Heart right ventricle (tissue), 16 donors: Measurements from ENCODE around the gene TSPAN5. TPM values are rescaled to one million over a fixed set of nuclear protein-coding genes. Genes with fewer than 3 reads are reported as not detected.

Experiments used
- ATAC-seq, 8 donors: fragments of 200-7000 bp; cut with Tn5 transposase; one replicate each; pipeline ENCODE4 v1.9.1; 2020; ENCODE audit warnings: mild to moderate bottlenecking in 8 of 8, moderate library complexity in 8 of 8, moderate number of reproducible peaks in 1 of 8
- DNase-seq, 2 donors: peaks; one replicate each; pipeline ENCODE4 v3.0.0-alpha.2; 2020
- H3K27ac ChIP-seq, 10 donors: fragments of 200-600 bp; sonication (generic) in 2 of 10; one replicate each; pipeline versions ENCODE4 v1.5.0 to v1.8.0; 2020 to 2022; ENCODE audit warnings: mild to moderate bottlenecking in 3 of 10
- H3K27me3 ChIP-seq, 7 donors: fragments of 200-600 bp; one replicate each; pipeline ENCODE4 v1.8.0; 2021 to 2022; ENCODE audit warnings: mild to moderate bottlenecking in 2 of 7
- H3K36me3 ChIP-seq, 9 donors: fragments of 200-600 bp; sonication (generic) in 1 of 9; one replicate each; pipeline versions ENCODE4 v1.5.0 to v1.8.0; 2020 to 2022; ENCODE audit warnings: mild to moderate bottlenecking in 2 of 9
- H3K4me1 ChIP-seq, 9 donors: fragments of 200-600 bp; sonication (generic) in 1 of 9; one replicate each; pipeline versions ENCODE4 v1.5.0 to v1.8.0; 2020 to 2022; ENCODE audit warnings: mild to moderate bottlenecking in 4 of 9
- H3K4me3 ChIP-seq, 10 donors: fragments of 200-600 bp; sonication (generic) in 2 of 10; one replicate each; pipeline versions ENCODE4 v1.5.0 to v1.8.0; 2020 to 2022; ENCODE audit warnings: mild to moderate bottlenecking in 7 of 10, moderate library complexity in 2 of 10
- H3K9me3 ChIP-seq, 11 donors: fragments of 200-600 bp in 10 of 11; sonication (generic) in 2 of 11; one replicate each; pipeline versions ENCODE4 v1.5.0 to v1.8.0; 2013 to 2022; ENCODE audit warnings: mild to moderate bottlenecking in 2 of 11, control low read depth in 1 of 11, moderate library complexity in 1 of 11
- WGBS, 2 donors: extraction: QIAGEN DNeasy Blood & Tissue Kit; methylation state at CpG; one replicate each; pipeline ENCODE4 v1.1.7; 2013; ENCODE audit warnings: inconsistent platforms in 1 of 2; 5-methylcytosine and 5-hydroxymethylcytosine counted together
- intact Hi-C, 10 donors: fragments of 100-400 bp; cut with DNase I; formaldehyde crosslinking; loops; one replicate each; pipeline versions ENCODE4 v1.11.1 to v1.14.2; 2022
- polyA plus RNA-seq, 2 donors: library from polyadenylated mRNA; stranded (reverse); fragments of 200-250 nt; gene quantifications; one replicate each; pipeline ENCODE4 v1.2.3, GENCODE V29; 2013
- total RNA-seq, 10 donors: library from RNA; stranded (reverse); fragmentation: NEBNext Ultra II Directional in 3 of 10; extraction: Animal tissue kit (Norgen Biotek cat#: 25700) in 3 of 10; gene quantifications; one replicate each; pipeline versions ENCODE4 v1.2.1 to v1.2.4, GENCODE V29; 2021 to 2023
- TF ChIP-seq, protein P1 (sequence below), 9 donors: fragments of 200-600 bp; sonication (generic) in 2 of 9; IDR thresholded peaks; one replicate each; pipeline versions ENCODE4 v1.5.0 to v1.8.0; 2021 to 2022; ENCODE audit warnings: antibody characterized with exemption in 9 of 9, mild to moderate bottlenecking in 5 of 9, moderate library complexity in 1 of 9
- donor health status: Arrhythmogenic right ventricular cardiomyopathy.
- donor health status: ischemic (EF 13 %, LVEDD 7.1; RV severe dilation, severe dysfunction).
- donor health status: healthy with polysubstance abuse.
- donor health status: DM: no; HTN: yes; CAD: no.
- donor health status: DM: no; HTN: no; CAD: no.
- donor health status: ischemic (EF 25% LVEDD 6.9; RV normal size, moderate dysfunction).
- donor health status: ischemic (EF 25% LVEDD 5.7; RV mildly dilated, moderate dysfunction).
- donor health status: healthy.
- donor health status: DM: yes; HTN: yes; CAD: no.
- donor health status: Ischemic cardiomyopathy.
- donor health status: ischemic (EF 35%, LVEDD 5.7; RV mildly dilated, moderate dysfunction).
- donor health status: nonischemic (EF 11% LVEDD 7.7; RV severe dilation, severe dysfunction).
- donor health status: DM: yes; HTN: yes; CAD: no.
- donor health status: PGD.
- donor health status: ischemic (EF 29% LVEDD 5.4; RV normal size, mild dysfunction).
- donor health status: nonischemic (EF 23%, LVEDD 6.1; RV moderate dilation, normal function).

Gene TSPAN5
- total and polyA plus RNA-seq, 12 donors = 0.85 to 6.7 (median 3.8) TPM

DNA sequence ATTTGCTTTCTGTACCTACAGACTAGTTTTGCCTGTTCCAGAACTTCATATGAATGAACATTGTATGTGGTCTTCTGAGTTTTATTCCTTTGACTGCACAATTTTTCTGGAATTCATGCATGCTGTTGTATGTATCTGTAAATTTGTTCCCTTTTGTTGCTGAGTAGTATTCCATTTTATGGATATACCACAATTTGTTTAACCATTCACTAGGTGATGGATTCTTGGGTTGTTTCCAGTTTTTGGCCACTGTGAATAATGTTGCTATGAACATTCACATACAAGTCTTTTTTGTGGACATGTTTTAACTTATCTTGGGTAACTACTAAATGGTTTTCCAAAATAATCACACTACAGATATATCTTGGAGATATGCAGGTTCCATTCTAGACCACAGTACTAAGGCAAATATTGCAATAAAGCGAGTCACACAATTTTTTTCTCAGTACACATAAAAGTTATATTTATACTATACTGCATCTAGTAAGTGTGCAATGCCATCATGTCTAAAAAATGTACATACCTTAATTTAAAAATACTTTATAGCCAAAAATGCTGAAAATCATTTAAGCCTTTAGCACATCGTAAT is 58.7 kb downstream of the TSPAN5 start:
- no peak for ATAC-seq
- intact Hi-C loops = no loop called here
- H3K27me3 ChIP-seq = no peaks in the 10 kb centered on the region
- TF ChIP-seq, protein P1, sequence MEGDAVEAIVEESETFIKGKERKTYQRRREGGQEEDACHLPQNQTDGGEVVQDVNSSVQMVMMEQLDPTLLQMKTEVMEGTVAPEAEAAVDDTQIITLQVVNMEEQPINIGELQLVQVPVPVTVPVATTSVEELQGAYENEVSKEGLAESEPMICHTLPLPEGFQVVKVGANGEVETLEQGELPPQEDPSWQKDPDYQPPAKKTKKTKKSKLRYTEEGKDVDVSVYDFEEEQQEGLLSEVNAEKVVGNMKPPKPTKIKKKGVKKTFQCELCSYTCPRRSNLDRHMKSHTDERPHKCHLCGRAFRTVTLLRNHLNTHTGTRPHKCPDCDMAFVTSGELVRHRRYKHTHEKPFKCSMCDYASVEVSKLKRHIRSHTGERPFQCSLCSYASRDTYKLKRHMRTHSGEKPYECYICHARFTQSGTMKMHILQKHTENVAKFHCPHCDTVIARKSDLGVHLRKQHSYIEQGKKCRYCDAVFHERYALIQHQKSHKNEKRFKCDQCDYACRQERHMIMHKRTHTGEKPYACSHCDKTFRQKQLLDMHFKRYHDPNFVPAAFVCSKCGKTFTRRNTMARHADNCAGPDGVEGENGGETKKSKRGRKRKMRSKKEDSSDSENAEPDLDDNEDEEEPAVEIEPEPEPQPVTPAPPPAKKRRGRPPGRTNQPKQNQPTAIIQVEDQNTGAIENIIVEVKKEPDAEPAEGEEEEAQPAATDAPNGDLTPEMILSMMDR (IDR thresholded peaks at IDR 0.05) = no peak
- H3K36me3 ChIP-seq = no peaks in the 10 kb centered on the region
- DNase-seq = no peak
- peaks cover 0 to 27% (median 0%) of the 10 kb centered on the region in 11 donors for H3K9me3 ChIP-seq
- WGBS, 2 donors = 71 to 99% methylated on average over 2 of the region's 2 CpGs
- no peak overlapping the region for H3K27ac ChIP-seq
- H3K4me3 ChIP-seq = no peak overlapping the region
- no peaks in the 10 kb centered on the region for H3K4me1 ChIP-seq

DNA sequence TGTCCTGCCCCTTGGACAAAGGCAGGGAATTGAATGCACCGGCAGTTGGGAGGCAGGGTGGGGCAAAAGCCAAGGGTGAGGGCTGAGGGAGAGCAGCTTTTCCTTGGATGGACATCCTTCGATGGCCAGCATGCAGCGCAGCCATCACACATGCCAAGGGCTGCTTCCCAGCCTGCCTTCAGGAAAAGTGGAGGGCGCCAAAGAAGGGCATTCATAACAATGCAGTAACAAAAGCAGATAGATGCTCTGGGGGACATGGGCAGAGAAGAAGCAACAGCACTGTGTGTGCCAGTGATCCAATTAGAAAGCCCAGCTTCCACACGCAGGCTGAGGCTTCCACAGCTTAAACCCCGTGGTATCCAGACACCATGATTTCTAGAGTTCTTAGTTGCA is 71.5 kb downstream of the TSPAN5 start:
- Histone ChIP-seq H3K27me3 (no peaks in the 10 kb centered on the region), H3K4me3 (no peak overlapping the region), H3K9me3 (no peaks in the 10 kb centered on the region), H3K4me1 (no peaks in the 10 kb centered on the region), H3K27ac (no peak overlapping the region), H3K36me3 (no peaks in the 10 kb centered on the region)
- intact Hi-C loops = no loop called here
- WGBS, 2 donors = 76 to 78% methylated on average over 6 of the region's 6 CpGs
- no peak for ATAC-seq
- no peak for DNase-seq
- TF ChIP-seq, protein P1 (IDR thresholded peaks at IDR 0.05) = no peak

DNA sequence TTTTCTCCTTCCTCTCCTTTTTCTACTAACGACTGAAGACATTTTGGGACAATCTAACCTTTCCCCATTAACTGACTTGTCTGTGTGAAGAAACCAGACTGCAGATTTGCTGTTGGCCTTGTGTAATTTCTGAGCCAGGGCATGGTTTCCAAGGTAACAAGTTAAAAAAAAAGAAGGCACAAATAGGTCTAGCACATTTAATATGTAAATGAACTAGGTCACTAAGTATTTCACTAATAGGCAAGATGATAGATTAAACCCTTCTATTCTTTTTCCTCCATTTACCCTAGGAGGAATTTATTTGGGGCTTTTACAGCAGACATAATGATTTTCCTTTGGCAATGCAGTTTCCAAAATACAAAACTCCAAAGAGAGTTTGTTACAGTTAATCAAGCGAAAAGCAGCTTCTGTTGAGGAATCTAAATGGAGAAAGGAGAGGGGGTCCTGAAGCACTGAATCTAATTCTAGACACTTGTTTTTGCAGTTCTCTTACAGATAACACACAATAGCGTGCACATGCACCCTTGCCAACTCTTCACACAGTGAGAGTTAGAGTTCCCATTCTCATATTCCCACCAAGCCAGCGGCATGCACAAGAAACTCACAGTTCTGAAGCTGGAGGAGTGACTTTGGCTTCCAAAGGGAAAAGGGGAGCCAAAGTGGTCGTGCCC is 72.0 kb downstream of the TSPAN5 start:
- intact Hi-C loops = no loop called here
- H3K9me3 ChIP-seq = no peaks in the 10 kb centered on the region
- H3K4me1 ChIP-seq = no peaks in the 10 kb centered on the region
- no peak for ATAC-seq
- 52 to 73% methylated on average over 5 of the region's 5 CpGs for WGBS, 2 donors
- no peak overlapping the region for H3K27ac ChIP-seq
- no peaks in the 10 kb centered on the region for H3K27me3 ChIP-seq
- H3K36me3 ChIP-seq = no peaks in the 10 kb centered on the region
- TF ChIP-seq, protein P1 (IDR thresholded peaks at IDR 0.05) = no peak
- H3K4me3 ChIP-seq = no peak overlapping the region
- DNase-seq = no peak

DNA sequence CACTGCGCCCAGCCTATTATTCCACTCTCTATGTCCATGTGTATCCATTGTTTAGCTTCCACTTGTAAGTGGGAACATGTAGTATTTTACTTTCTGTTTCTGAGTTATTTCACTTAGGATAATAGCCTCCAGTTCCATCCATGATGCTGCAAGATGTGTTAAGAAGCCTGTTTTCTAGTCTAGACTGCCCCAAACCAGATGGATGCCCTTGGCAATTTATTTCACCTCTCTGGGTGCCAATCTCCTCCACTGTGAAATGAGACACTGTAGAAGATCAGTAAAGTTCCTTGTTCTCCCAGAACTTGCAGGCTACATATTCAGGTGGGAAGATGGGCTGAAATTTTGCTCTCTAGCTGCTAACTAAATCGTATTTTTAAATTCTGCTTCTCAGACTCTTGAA is 72.8 kb downstream of the TSPAN5 start:
- intact Hi-C loops = no loop called here
- Histone ChIP-seq H3K4me1 (peaks cover 0 to 3% (median 0%) of the 10 kb centered on the region in 9 donors), H3K9me3 (no peaks in the 10 kb centered on the region), H3K4me3 (no peak overlapping the region), H3K27ac (no peak overlapping the region), H3K36me3 (no peaks in the 10 kb centered on the region), H3K27me3 (no peaks in the 10 kb centered on the region)
- DNase-seq (no peak), ATAC-seq (no peak)
- 90 to 97% methylated on average over 2 of the region's 2 CpGs for whole genome bisulfite sequencing, 2 donors
- TF ChIP-seq, protein P1 (IDR thresholded peaks at IDR 0.05) = no peak
